Omental fat pad (tissue), 4 donors: ENCODE measurements around the gene PEX1. TPM values are rescaled to one million over a fixed set of nuclear protein-coding genes. Genes with fewer than 3 reads are reported as not detected.
"Not testable (repeated sequence)": the region's sequence is repeated elsewhere in the genome, so short reads cannot be mapped to it uniquely, and the experiment has no call there.

Experiments used
- ATAC-seq: fragments of 150-250 bp; one replicate; pipeline ENCODE4 v1.9.1; 2016; ENCODE audit warnings: mild to moderate bottlenecking, moderate library complexity; ENCODE audit not compliant: low FRiP score
- DNase-seq: peaks from one replicate; pipeline ENCODE4 v3.0.0-alpha.2; 2019; ENCODE audit warnings: low spot score
- CTCF ChIP-seq, 3 donors: fragments of 450-650 bp; IDR thresholded peaks; one replicate each; pipeline ENCODE4 v1.5.1; 2016 to 2017; ENCODE audit warnings: antibody characterized with exemption in 3 of 3, mild to moderate bottlenecking in 3 of 3, moderate library complexity in 2 of 3
- total RNA-seq, 4 donors: library from RNA; depleted of rRNA; stranded (reverse); fragments of >200 nt; gene quantifications; one replicate each; pipeline ENCODE4 v1.1.0, GENCODE V29; 2016

The PEX1 gene
- total RNA-seq, 4 donors from 2014 or later: 9.8 to 23.5 (median 14.3) TPM

- DNase-seq (no peak), ATAC-seq (no peak)
- no peak for TF ChIP-seq CTCF (IDR thresholded peaks at IDR 0.05)
Measured at GRCh38 chr7:92451645-92452044, 76.7 kb downstream of the PEX1 start.

DNA sequence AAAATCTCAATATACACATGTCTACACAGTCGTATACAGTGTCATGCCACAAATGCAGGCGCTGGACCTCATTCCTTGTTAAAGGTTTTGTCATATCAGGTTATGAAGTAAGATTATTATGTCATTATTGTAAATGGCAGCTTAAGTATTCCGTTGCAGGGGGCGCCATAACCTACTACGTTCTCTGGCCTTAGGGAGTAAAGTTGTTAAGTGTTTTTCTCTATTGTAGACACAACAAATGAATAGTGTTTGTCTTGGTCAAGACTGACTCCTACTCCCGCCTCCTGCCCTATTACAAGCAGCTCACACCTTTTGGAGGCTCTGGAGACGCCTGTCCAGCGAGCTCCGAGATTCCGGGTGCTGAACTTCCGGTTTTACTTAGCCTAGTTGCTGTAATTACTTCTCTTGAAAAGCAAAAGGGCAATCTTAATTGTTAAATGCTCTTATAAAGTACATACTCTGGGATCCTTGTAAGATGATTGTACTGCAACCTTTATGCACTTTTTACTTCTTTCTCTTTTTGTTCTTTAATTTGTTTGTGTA lies 80.0 kb downstream of the PEX1 start:
- ATAC-seq: peak; percentile 47

DNA sequence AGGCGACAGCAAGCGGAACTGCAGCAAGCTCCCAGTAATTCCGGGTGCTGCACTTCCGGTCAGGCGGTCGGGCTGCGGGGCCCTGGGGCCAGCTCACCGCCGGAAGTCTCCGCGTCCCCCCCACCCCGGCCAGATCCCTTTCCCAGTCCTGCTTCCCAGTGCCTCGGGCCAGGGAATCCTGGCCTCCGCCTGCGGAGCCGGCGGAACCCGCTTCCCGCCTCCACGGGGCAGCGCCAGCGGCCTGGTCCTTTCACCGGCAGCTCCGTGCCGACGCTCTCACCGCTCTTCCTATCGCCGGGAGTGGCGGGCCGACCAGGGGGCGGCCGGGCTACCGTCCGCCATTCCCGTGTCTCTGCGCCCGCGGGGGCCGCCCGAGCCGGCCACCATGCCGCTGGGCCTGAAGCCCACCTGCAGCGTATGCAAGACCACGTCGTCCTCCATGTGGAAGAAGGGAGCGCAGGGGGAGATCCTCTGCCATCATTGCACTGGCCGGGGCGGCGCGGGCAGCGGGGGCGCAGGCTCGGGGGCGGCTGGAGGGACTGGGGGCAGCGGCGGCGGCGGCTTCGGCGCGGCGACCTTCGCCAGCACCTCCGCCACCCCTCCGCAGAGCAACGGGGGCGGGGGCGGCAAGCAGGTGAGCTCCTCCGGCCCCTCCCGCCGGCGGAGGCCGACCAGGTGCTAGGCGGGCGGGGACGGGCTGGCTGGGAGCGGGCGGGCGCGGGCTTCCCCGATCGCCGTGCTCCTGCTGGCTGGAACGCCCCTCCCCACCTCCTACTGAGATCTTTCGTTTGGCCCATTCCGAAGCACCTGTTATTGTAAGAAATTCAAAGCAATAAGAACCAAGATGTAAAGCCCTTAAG lies 80.7 kb downstream of the PEX1 start, which contains the start of gene GATAD1:
Gene GATAD1 (plus strand): TSS at position 138 of the 860 bp plus-strand sequence. CDS start 248 bp downstream, at position 386.
- peak in 2 of 3 donors; percentile 70 to 72 for TF ChIP-seq CTCF (IDR thresholded peaks at IDR 0.05)
- peak; percentile 99 for ATAC-seq
- DNase-seq: peak; percentile 55

More for the DNA sequence above, 80.0 kb downstream of the PEX1 start:
- TF ChIP-seq CTCF (IDR thresholded peaks at IDR 0.05): no peak
- peak; percentile 39 for DNase-seq

- no peak for TF ChIP-seq CTCF (IDR thresholded peaks at IDR 0.05)
Measured at GRCh38 chr7:92446869-92447344, 81.4 kb downstream of the PEX1 start.

DNA sequence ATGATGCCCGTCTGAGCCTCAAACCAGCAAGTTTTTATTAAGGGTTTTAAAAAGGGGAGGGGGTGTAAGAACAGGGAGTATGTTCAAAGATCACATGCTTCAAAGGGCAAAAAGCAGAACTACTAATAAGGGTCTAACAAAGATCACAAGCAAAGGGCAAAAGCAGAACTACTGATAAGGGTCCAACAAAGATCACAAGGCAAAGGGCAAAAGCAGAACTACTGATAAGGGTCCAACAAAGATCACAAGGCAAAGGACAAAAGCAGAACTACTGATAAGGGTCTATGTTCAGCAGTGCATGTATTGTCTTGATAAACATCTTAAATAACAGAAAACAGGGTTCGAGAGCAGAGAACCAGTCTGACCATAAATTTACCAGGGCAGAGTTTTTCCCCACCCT lies 85.6 kb downstream of the PEX1 start:
- not testable (repeated sequence) for ATAC-seq

More at GRCh38 chr7:92446869-92447344, 81.4 kb downstream of the PEX1 start:
- ATAC-seq: no peak
- DNase-seq: no peak

DNA sequence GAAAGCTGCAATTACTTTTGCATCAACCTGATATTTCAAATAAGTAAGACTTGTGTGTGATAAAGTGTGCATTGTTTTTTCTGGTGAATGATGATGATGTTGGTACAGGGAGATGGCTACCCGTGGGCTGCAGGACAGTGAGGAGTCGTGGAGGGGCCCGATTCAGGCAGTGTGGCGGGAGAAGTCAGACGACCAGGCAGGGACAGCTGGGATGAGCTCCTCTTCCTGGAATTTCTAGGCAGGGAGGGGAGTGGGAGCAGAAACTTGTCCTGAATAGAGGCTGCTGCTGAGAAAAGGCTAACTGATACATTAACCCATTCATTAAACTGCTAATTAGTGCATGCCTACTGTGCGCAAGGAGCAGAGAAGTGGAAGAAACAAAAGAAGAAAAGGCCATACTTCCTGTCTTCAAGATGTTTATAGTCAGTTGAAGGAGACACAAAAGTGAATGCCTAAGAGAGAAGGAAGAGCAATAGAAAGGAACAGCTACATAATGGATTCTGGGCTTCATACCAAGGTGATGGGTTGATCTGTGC lies 90.3 kb downstream of the PEX1 start:
- DNase-seq (no peak), ATAC-seq (no peak)
- TF ChIP-seq CTCF (IDR thresholded peaks at IDR 0.05): no peak

More for the DNA sequence above, 85.6 kb downstream of the PEX1 start:
- not testable (repeated sequence) for DNase-seq

Other genes with a start within 250 kb of the PEX1 start
- 10 to 100 TPM; 18.1 to 55.5 (median 28.4) TPM for gene GATAD1, start 81.0 kb downstream of the PEX1 start, total RNA-seq
- gene ERVW-1, start 50.6 kb downstream of the PEX1 start, total RNA-seq: not detected
- gene RBM48, start 275 bp upstream of the PEX1 start, total RNA-seq: 10 to 100 TPM in 3 of 4 donors, 1 to 10 TPM in 1; 8.0 to 16.6 (median 12.1) TPM
- gene FAM133B, start 61.9 kb upstream of the PEX1 start, total RNA-seq: 10 to 100 TPM; 16.6 to 36.7 (median 24.2) TPM